Fibroblast of lung (primary cell): ENCODE data around the gene RCAN2.

Experiments used
- EZH2 ChIP-seq: IDR thresholded peaks from 2 replicates; pipeline ENCODE4 v1.5.1; 2012; ENCODE audit warnings: low read length, control low read depth, mild to moderate bottlenecking; ENCODE audit errors: missing control alignments
- TF ChIP-seq, protein P1 (sequence below), 2 donors: IDR thresholded peaks in 1 of 2; conservative IDR thresholded peaks in 1 of 2; 1 replicate in 1 of 2; 2 replicates in 1 of 2; pipeline ENCODE4 v1.5.1; 2011 to 2012; ENCODE audit warnings: low read length in 2 of 2, control low read depth in 1 of 2, inconsistent platforms in 1 of 2, low read depth in 1 of 2, mild to moderate bottlenecking in 1 of 2

DNA sequence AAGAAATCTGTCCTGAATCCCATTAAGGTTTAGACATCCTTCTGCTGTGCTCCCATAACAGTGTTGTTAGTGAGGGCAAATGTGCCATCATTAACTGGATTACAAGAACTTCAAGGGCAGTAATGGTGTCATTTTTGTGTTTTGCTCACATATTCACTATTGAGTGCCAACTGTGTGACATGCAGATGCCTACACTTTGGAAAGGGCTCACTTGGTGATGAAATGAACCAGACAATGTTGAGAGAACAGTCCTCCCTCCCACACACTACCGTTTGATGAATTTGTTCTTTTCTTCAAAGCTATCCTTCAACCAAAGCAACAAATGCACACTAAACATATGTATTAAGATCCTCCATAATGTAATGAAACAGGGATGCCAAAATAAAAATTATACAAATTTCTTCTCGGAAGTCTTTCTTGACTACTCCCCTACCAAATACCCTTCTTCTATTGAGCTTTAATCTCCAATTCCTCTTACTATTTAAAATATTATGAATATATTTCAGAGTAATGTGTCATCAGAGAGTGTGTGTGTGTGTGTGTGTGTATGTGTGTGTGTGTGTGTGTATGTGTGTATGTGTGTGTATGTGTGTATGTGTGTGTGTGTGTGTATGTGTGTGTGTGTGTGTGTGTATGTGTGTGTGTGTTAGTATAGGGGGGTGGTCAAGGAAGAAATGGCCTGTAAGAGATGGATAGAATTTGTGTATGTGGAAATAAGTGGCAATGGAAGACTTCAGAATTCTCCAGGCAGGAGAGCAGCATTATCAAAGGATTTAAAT is 228.1 kb downstream of the RCAN2 start:
- TF ChIP-seq, protein P1, sequence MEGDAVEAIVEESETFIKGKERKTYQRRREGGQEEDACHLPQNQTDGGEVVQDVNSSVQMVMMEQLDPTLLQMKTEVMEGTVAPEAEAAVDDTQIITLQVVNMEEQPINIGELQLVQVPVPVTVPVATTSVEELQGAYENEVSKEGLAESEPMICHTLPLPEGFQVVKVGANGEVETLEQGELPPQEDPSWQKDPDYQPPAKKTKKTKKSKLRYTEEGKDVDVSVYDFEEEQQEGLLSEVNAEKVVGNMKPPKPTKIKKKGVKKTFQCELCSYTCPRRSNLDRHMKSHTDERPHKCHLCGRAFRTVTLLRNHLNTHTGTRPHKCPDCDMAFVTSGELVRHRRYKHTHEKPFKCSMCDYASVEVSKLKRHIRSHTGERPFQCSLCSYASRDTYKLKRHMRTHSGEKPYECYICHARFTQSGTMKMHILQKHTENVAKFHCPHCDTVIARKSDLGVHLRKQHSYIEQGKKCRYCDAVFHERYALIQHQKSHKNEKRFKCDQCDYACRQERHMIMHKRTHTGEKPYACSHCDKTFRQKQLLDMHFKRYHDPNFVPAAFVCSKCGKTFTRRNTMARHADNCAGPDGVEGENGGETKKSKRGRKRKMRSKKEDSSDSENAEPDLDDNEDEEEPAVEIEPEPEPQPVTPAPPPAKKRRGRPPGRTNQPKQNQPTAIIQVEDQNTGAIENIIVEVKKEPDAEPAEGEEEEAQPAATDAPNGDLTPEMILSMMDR (conservative IDR thresholded peaks at IDR 0.05 in 1 of 2, IDR thresholded peaks at IDR 0.05 in 1 of 2; ENCODE audit: low read depth in 1 of 2, low read length in 2 of 2), result no peak
- no peak for TF ChIP-seq EZH2
